Measurements from ENCODE around the gene RRBP1.

- no peak for TF ChIP-seq CTCF (IDR thresholded peaks at IDR 0.05; ENCODE audit: insufficient read depth, low read length)
- TF ChIP-seq POLR2AphosphoS5 (IDR thresholded peaks at IDR 0.05; ENCODE audit: low read depth), result no peak
- no peak for TF ChIP-seq GABPA (IDR thresholded peaks at IDR 0.05; ENCODE audit: low read depth)
- no peak for TF ChIP-seq REST (IDR thresholded peaks at IDR 0.05; ENCODE audit: insufficient replicate concordance, low read depth)
- no peak for TF ChIP-seq SPI1 (IDR thresholded peaks at IDR 0.05; ENCODE audit: borderline replicate concordance, low read depth)
Measured at GRCh38 chr20:17693444-17694001, 11.5 kb upstream of the RRBP1 start.

Measured in HL-60 (cell line).